HCT116 (cell line): ENCODE data around the gene PGM2L1. TPM values are rescaled to one million over a fixed set of nuclear protein-coding genes. Genes with fewer than 3 reads are reported as not detected.

ENCODE experiments used
- ATAC-seq: fragments of 200-7000 bp; cut with Tn5 transposase; 2 replicates; pipeline ENCODE4 v1.9.1; 2020; ENCODE audit warnings: mild to moderate bottlenecking, moderate library complexity
- BruUV-seq: library from RNA; stranded (reverse); fragments of 400-500 nt; replicated peaks from 2 replicates; lab custom pipeline; 2021; lab: Mats Ljungman, UMichigan
- CTCF ChIA-PET: fragments of 300-600 bp; sonication (Branson Sonifier 250); formaldehyde crosslinking; loops from one replicate; lab custom pipeline; 2021; ENCODE audit warnings: antibody characterized with exemption; lab: Charles Lee
- POLR2A ChIA-PET: fragments of 300-600, 350-600 bp; sonication (Branson Sonifier 250); formaldehyde crosslinking; loops from one replicate; lab custom pipeline; 2021; ENCODE audit warnings: antibody characterized with exemption; lab: Charles Lee
- RAD21 ChIA-PET, 2 experiments: fragments of 300-600 bp; sonication (Branson Sonifier 250); formaldehyde crosslinking; loops; one replicate each; lab custom pipeline; 2023; ENCODE audit warnings: low total read pairs in 2 of 2; ENCODE audit not compliant: uncharacterized antibody in 2 of 2, unreplicated experiment in 2 of 2, low non-redundant PET in 1 of 2; lab: Charles Lee
- DNase-seq: peaks from one replicate; pipeline ENCODE4 v3.0.0-alpha.2; 2010; ENCODE audit warnings: low read depth, low spot score
- H2AFZ ChIP-seq: fragments of 200-600 bp; shearing (Covaris generic), sonication (generic); 2 replicates; pipeline ENCODE4 v1.6.1; 2017; ENCODE audit warnings: low read depth, mixed run types, mixed read lengths, antibody characterized with exemption, low read length; ENCODE audit not compliant: poor library complexity, severe bottlenecking
- H3K27ac ChIP-seq: 2 replicates; pipeline ENCODE4 v1.5.1; 2012; ENCODE audit warnings: low read depth, low read length
- H3K27me3 ChIP-seq: fragments of 200-600 bp; sonication (generic); 2 replicates; pipeline ENCODE4 v1.6.1; 2016; ENCODE audit warnings: mixed run types, low read length, mixed read lengths; ENCODE audit not compliant: insufficient read depth
- H3K36me3 ChIP-seq, 2 experiments: fragments of 200-500 bp in 1 of 2; fragments of 200-600 bp in 1 of 2; sonication (Bioruptor generic) in 1 of 2; sonication (generic) in 1 of 2; 2 replicates each; pipeline versions ENCODE4 v1.5.1 to v1.6.1; 2014 to 2016; ENCODE audit warnings: low read length in 2 of 2, inconsistent platforms in 1 of 2, mixed read lengths in 1 of 2, mixed run types in 1 of 2; ENCODE audit not compliant: insufficient read depth in 2 of 2, control insufficient read depth in 1 of 2
- H3K4me1 ChIP-seq, 2 experiments: fragments of 200-600 bp in 1 of 2; sonication (generic) in 1 of 2; 2 replicates each; pipeline versions ENCODE4 v1.5.1 to v1.6.1; 2012 to 2017; ENCODE audit warnings: low read length in 2 of 2, inconsistent platforms in 1 of 2, mild to moderate bottlenecking in 1 of 2, mixed read lengths in 1 of 2, mixed run types in 1 of 2, moderate library complexity in 1 of 2; ENCODE audit not compliant: insufficient read depth in 2 of 2, control insufficient read depth in 1 of 2
- H3K4me2 ChIP-seq: fragments of 200-600 bp; sonication (generic); 2 replicates; pipeline ENCODE4 v1.6.1; 2017; ENCODE audit warnings: mixed run types, low read length, mixed read lengths
- H3K4me3 ChIP-seq, 2 experiments: fragments of 200-600 bp in 1 of 2; sonication (generic) in 1 of 2; replicated peaks in 1 of 2; 2 replicates each; pipeline ENCODE4 v1.5.1; 2011 to 2016; ENCODE audit warnings: low read length in 2 of 2, control low read depth in 1 of 2, low read depth in 1 of 2, mild to moderate bottlenecking in 1 of 2, mixed read lengths in 1 of 2, mixed run types in 1 of 2
- H3K79me2 ChIP-seq: fragments of 200-600 bp; sonication (generic); 2 replicates; pipeline ENCODE4 v1.6.1; 2017; ENCODE audit warnings: mild to moderate bottlenecking, mixed run types, low read length, moderate library complexity, mixed read lengths; ENCODE audit not compliant: insufficient read depth
- H3K9ac ChIP-seq: fragments of 200-600 bp; sonication (generic); 2 replicates; pipeline ENCODE4 v1.6.1; 2016; ENCODE audit warnings: low read length, mixed read lengths
- H3K9me2 ChIP-seq: fragments of 200-600 bp; sonication (generic), shearing (Covaris generic); 2 replicates; pipeline ENCODE4 v1.6.1; 2017; ENCODE audit warnings: mixed run types, mild to moderate bottlenecking, moderate library complexity; ENCODE audit not compliant: insufficient read depth
- H3K9me3 ChIP-seq, 2 experiments: fragments of 200-500 bp in 1 of 2; fragments of 200-600 bp in 1 of 2; sonication (Bioruptor generic) in 1 of 2; sonication (generic) in 1 of 2; 2 replicates each; pipeline ENCODE4 v1.6.1; 2014 to 2017; ENCODE audit warnings: low read length in 2 of 2, mixed read lengths in 2 of 2, inconsistent platforms in 1 of 2, low read depth in 1 of 2, mild to moderate bottlenecking in 1 of 2, mixed run types in 1 of 2, moderate library complexity in 1 of 2; ENCODE audit not compliant: control insufficient read depth in 1 of 2, insufficient read depth in 1 of 2
- H4K20me1 ChIP-seq: fragments of 200-600 bp; sonication (generic), shearing (Covaris generic); 2 replicates; pipeline ENCODE4 v1.6.1; 2017; ENCODE audit warnings: mixed run types, mild to moderate bottlenecking, moderate library complexity; ENCODE audit not compliant: insufficient read depth
- ATF3 ChIP-seq: IDR thresholded peaks from 2 replicates; pipeline ENCODE4 v1.6.1; 2012
- CEBPB ChIP-seq: IDR thresholded peaks from 2 replicates; pipeline ENCODE4 v1.6.1; 2012; ENCODE audit warnings: low read depth
- FOSL1 ChIP-seq: IDR thresholded peaks from 2 replicates; pipeline ENCODE4 v1.6.1; 2012; ENCODE audit warnings: low read depth
- JUND ChIP-seq: IDR thresholded peaks from 2 replicates; pipeline ENCODE4 v1.6.1; 2012
- SRF ChIP-seq: IDR thresholded peaks from 2 replicates; pipeline ENCODE4 v1.6.1; 2012; ENCODE audit warnings: low read depth
- intact Hi-C: fragments of 100-400 bp; cut with micrococcal nuclease; formaldehyde crosslinking; loops from 2 replicates; pipeline ENCODE4 v1.10.0; 2022
- total RNA-seq: library from RNA; stranded (reverse); gene quantifications from one replicate; pipeline ENCODE4 v1.2.1, GENCODE V29; 2021; ENCODE audit not compliant: unreplicated experiment

The PGM2L1 gene
- total RNA-seq, 1 experiment from 2014 or later: 4.9 TPM

GRCh38 chr11:74446532-74446938 is 48.3 kb upstream of the PGM2L1 start:
- intact Hi-C loops: no loop called here
- no peaks in the 10 kb centered on the region for H3K9me3 ChIP-seq
- no peak overlapping the region for H3K4me2 ChIP-seq
- CTCF ChIA-PET: interaction anchor here (1.6 kb wide), 1 partner anchor 8 kb away, joined by 5 read pairs; no protein-coding TSS in a partner anchor
- H2AFZ ChIP-seq: no peak overlapping the region
- no peaks in the 10 kb centered on the region for H3K36me3 ChIP-seq
- RAD21 ChIA-PET: no interaction called here
- DNase-seq: no peak
- no peak for TF ChIP-seq ATF3
- no peak for TF ChIP-seq FOSL1
- BruUV-seq: no TSS peak
- POLR2A ChIA-PET: no interaction called here
- no peak overlapping the region for H3K9ac ChIP-seq
- no peaks in the 10 kb centered on the region for H3K9me2 ChIP-seq
- no peak for ATAC-seq
- no peak overlapping the region for H3K27ac ChIP-seq
- H3K4me3 ChIP-seq: no peak overlapping the region
- no peaks in the 10 kb centered on the region for H3K27me3 ChIP-seq
- no peaks in the 10 kb centered on the region for H3K79me2 ChIP-seq
- no peaks in the 10 kb centered on the region for H4K20me1 ChIP-seq
- H3K4me1 ChIP-seq: peaks cover 3 to 8% of the 10 kb centered on the region in 2 experiments; a peak in 1 of 4 replicates

- TF ChIP-seq CEBPB (no peak), JUND (no peak), SRF (no peak)
- BruUV-seq: no TSS peak
- DNase-seq: no peak
- CTCF ChIA-PET: interaction anchor here (0.6 to 1.5 kb wide), 6 partner anchors 9 to 192 kb away, joined by 3 to 11 read pairs (median 3); no protein-coding TSS in a partner anchor
- no peaks in the 10 kb centered on the region for H3K79me2 ChIP-seq
- no peaks in the 10 kb centered on the region for H3K9me3 ChIP-seq
- intact Hi-C loops: no loop called here
- no peak overlapping the region for H3K27ac ChIP-seq
- 0 out of 4 replicates have a peak, but pooled peaks cover 0 to 8% of the 10 kb centered on the region in 2 experiments for H3K4me1 ChIP-seq
- H3K4me2 ChIP-seq: no peak overlapping the region
- H3K4me3 ChIP-seq: no peak overlapping the region
- H2AFZ ChIP-seq: no peak overlapping the region
- H3K36me3 ChIP-seq: no peaks in the 10 kb centered on the region
- H4K20me1 ChIP-seq: no peaks in the 10 kb centered on the region
- no peak overlapping the region for H3K9ac ChIP-seq
- no peaks in the 10 kb centered on the region for H3K9me2 ChIP-seq
- RAD21 ChIA-PET: no interaction called here
- POLR2A ChIA-PET: no interaction called here
- H3K27me3 ChIP-seq: no peaks in the 10 kb centered on the region
- ATAC-seq: no peak
These were observed 46.1 kb upstream of the PGM2L1 start for GRCh38 chr11:74444173-74444826.
